GM12878 (cell line): ENCODE measurements around the gene SLFN11. TPM values are rescaled to one million over a fixed set of nuclear protein-coding genes. Genes with fewer than 3 reads are reported as not detected.

Experiments used
- ATAC-seq: fragments of 200-7000 bp; cut with Tn5 transposase; 3 replicates; pipeline ENCODE4 v1.9.1; 2020; ENCODE audit warnings: mild to moderate bottlenecking, moderate library complexity
- BruUV-seq: library from RNA; stranded (reverse); fragments of 400-500 nt; replicated peaks from 2 replicates; lab custom pipeline; 2021; lab: Mats Ljungman, UMichigan
- CTCF ChIA-PET: fragments of 300-600 bp; sonication (Branson Sonifier 250); formaldehyde crosslinking; extraction: SDS; loops from one replicate; lab custom pipeline; 2021; ENCODE audit warnings: inconsistent platforms; lab: Yijun Ruan, JAX
- POLR2A ChIA-PET: fragments of 350-600 bp; formaldehyde crosslinking; extraction: SDS; loops from one replicate; lab custom pipeline; 2021; ENCODE audit warnings: inconsistent platforms; lab: Charles Lee
- RAD21 ChIA-PET: fragments of 300-600 bp; sonication (Branson Sonifier 250); formaldehyde crosslinking; loops from one replicate; lab custom pipeline; 2023; ENCODE audit warnings: antibody characterized with exemption; ENCODE audit not compliant: unreplicated experiment; lab: Charles Lee
- SMC1A ChIA-PET: fragments of 300-600 bp; sonication (Branson Sonifier 250); formaldehyde crosslinking; loops from one replicate; lab custom pipeline; 2023; ENCODE audit not compliant: unreplicated experiment, uncharacterized antibody; lab: Charles Lee
- DNase-seq: peaks from one replicate; pipeline ENCODE4 v3.0.0-alpha.2; 2011; ENCODE audit warnings: low read depth, low spot score
- FAIRE-seq: peaks from 3 replicates; lab custom pipeline; 2011; peaks lifted over from hg19 to GRCh38; lab: Jason Lieb, UNC
- H2AFZ ChIP-seq: 2 replicates; pipeline ENCODE4 v1.6.0; 2011; ENCODE audit warnings: low read depth, low read length, control low read depth; ENCODE audit not compliant: control insufficient read depth
- H3K27ac ChIP-seq: 2 replicates; pipeline ENCODE4 v1.5.1; 2011; ENCODE audit warnings: control low read depth; ENCODE audit not compliant: control insufficient read depth, insufficient read depth
- H3K27me3 ChIP-seq, 2 experiments: replicated peaks in 1 of 2; 2 replicates each; pipeline versions ENCODE4 v1.6.0 to v1.6.1; 2011; ENCODE audit warnings: low read length in 1 of 2; ENCODE audit not compliant: control insufficient read depth in 2 of 2, insufficient read depth in 2 of 2
- H3K36me3 ChIP-seq, 2 experiments: 2 replicates each; pipeline ENCODE4 v1.5.1; 2011; ENCODE audit warnings: low read length in 1 of 2; ENCODE audit not compliant: control insufficient read depth in 2 of 2, insufficient read depth in 2 of 2
- H3K4me1 ChIP-seq: 2 replicates; pipeline ENCODE4 v1.6.1; 2011; ENCODE audit warnings: mild to moderate bottlenecking, low read length, moderate library complexity, mixed read lengths; ENCODE audit not compliant: control insufficient read depth, insufficient read depth
- H3K4me2 ChIP-seq: 2 replicates; pipeline ENCODE4 v1.6.0; 2011; ENCODE audit warnings: control low read depth; ENCODE audit not compliant: control insufficient read depth, insufficient read depth
- H3K4me3 ChIP-seq: fragments of 200-600 bp; sonication (generic); 2 replicates; pipeline ENCODE4 v1.5.1; 2016
- H3K79me2 ChIP-seq: 2 replicates; pipeline ENCODE4 v1.6.0; 2011; ENCODE audit warnings: low read length; ENCODE audit not compliant: control insufficient read depth, insufficient read depth
- H3K9ac ChIP-seq: 2 replicates; pipeline ENCODE4 v1.8.0; 2011; ENCODE audit warnings: low read length, control low read depth, mixed read lengths; ENCODE audit not compliant: control insufficient read depth, insufficient read depth
- H3K9me3 ChIP-seq: replicated peaks from 3 replicates; pipeline ENCODE4 v1.5.1; 2011; ENCODE audit warnings: mild to moderate bottlenecking, low read length; ENCODE audit not compliant: control insufficient read depth, insufficient read depth
- H4K20me1 ChIP-seq: 2 replicates; pipeline ENCODE4 v1.6.0; 2011; ENCODE audit not compliant: control insufficient read depth, insufficient read depth
- IRF4 ChIP-seq: IDR thresholded peaks from 2 replicates; pipeline ENCODE4 v1.6.1; 2011; ENCODE audit warnings: low read depth, low read length
- MEF2B ChIP-seq: fragments of 450-650 bp; IDR thresholded peaks from 2 replicates; pipeline ENCODE4 v1.6.1; 2018; ENCODE audit warnings: mild to moderate bottlenecking, moderate library complexity; ENCODE audit not compliant: partially characterized antibody, poor library complexity, severe bottlenecking
- SIX5 ChIP-seq: IDR thresholded peaks from 2 replicates; pipeline ENCODE4 v1.6.1; 2011; ENCODE audit warnings: mild to moderate bottlenecking, low read depth, low read length, moderate library complexity; ENCODE audit not compliant: severe bottlenecking
- SKIL ChIP-seq: fragments of 450-650 bp; IDR thresholded peaks from 2 replicates; pipeline ENCODE4 v1.6.1; 2017; ENCODE audit warnings: mild to moderate bottlenecking, low read depth, inconsistent platforms; ENCODE audit not compliant: poor library complexity, severe bottlenecking
- SMAD5 ChIP-seq: IDR thresholded peaks from 2 replicates; pipeline ENCODE4 v1.6.1; 2016; ENCODE audit warnings: antibody characterized with exemption, low read depth
- SMC3 ChIP-seq: IDR thresholded peaks from 2 replicates; pipeline ENCODE4 v1.6.1; 2011; ENCODE audit warnings: low read length, improper control_type of control experiment, borderline replicate concordance
- SPI1 ChIP-seq: IDR thresholded peaks from 2 replicates; pipeline ENCODE4 v1.6.1; 2011; ENCODE audit warnings: low read depth, mild to moderate bottlenecking, low read length, moderate library complexity, borderline replicate concordance; ENCODE audit not compliant: insufficient read depth
- SRF ChIP-seq, 2 experiments: IDR thresholded peaks; 2 replicates each; pipeline ENCODE4 v1.6.1; 2011; ENCODE audit warnings: low read depth in 2 of 2, low read length in 2 of 2, mild to moderate bottlenecking in 1 of 2, moderate library complexity in 1 of 2
- STAT1 ChIP-seq: fragments of 450-650 bp; conservative IDR thresholded peaks from 2 replicates; pipeline ENCODE4 v1.6.1; 2014; ENCODE audit warnings: antibody characterized with exemption, mild to moderate bottlenecking
- ZNF384 ChIP-seq: IDR thresholded peaks from 2 replicates; pipeline ENCODE4 v1.6.1; 2012; ENCODE audit warnings: low read depth, mild to moderate bottlenecking, low read length, improper control_type of control experiment, borderline replicate concordance
- WGBS: methylation state at CpG from one replicate; pipeline ENCODE4 v1.1.6; 2016; ENCODE audit warnings: low lambda C conversion rate; ENCODE audit not compliant: insufficient replicate concordance, insufficient coverage; ENCODE audit errors: missing lambda C conversion rate; 5-methylcytosine and 5-hydroxymethylcytosine counted together
- in situ Hi-C: fragments of 300-500 bp; cut with MboI; formaldehyde crosslinking; loops from 9 replicates; pipeline ENCODE4 v1.14.3; 2018; ENCODE audit warnings: mixed read lengths
- intact Hi-C: fragments of 100-400 bp; cut with micrococcal nuclease; formaldehyde crosslinking; loops from one replicate; pipeline ENCODE4 v1.14.2; 2022; ENCODE audit not compliant: unreplicated experiment
- polyA plus RNA-seq, 11 experiments: library from polyadenylated mRNA; depleted of rRNA in 4 of 11; unstranded in 6 of 11; stranded (reverse) in 5 of 11; fragments of >200 nt; fragmentation: Nextera tagmentation in 4 of 11; fragmentation: Illumina TruSeq in 1 of 11; extraction: Ambion mirVana in 4 of 11; extraction: Trizol in 1 of 11; gene quantifications; 1 replicate in 1 of 11; 2 replicates in 10 of 11; pipeline versions ENCODE4 v1.2.1 to v1.2.3, GENCODE V29; 2011 to 2016; ENCODE audit warnings: inconsistent platforms in 2 of 11, missing spikeins in 2 of 11, low read depth in 1 of 11
- total RNA-seq, 4 experiments: library from RNA; depleted of rRNA in 3 of 4; stranded (reverse); fragments of >200 nt in 3 of 4; fragmentation: Illumina TruSeq in 1 of 4; extraction: Trizol in 1 of 4; gene quantifications; 2 replicates each; pipeline versions ENCODE4 v1.2.1 to v1.2.3, GENCODE V29; 2013 to 2021

Gene SLFN11
- total and polyA plus RNA-seq, 10 of the 15 experiments (the other 5 are each of a cell fraction or from before 2014, with no cell fraction given) = 2.1 to 38.9 (median 30.6) TPM

GRCh38 chr17:35361027-35361426, 12.4 kb downstream of the SLFN11 start:
- WGBS = 94% methylated on average over 1 of the region's 1 CpG

More at GRCh38 chr17:35361027-35361426, 12.4 kb downstream of the SLFN11 start:
- ChIA-PET CTCF (interaction anchor here (0.7 to 1.6 kb wide), 4 partner anchors 12 to 175 kb away, joined by 3 to 5 read pairs (median 4); partner anchors contain the start of gene SLFN11), SMC1A (interaction anchor here (1.8 kb wide), 1 partner anchor 88 kb away, joined by 5 read pairs; the partner anchor contains the start of gene SLFN13), POLR2A (interaction anchor here (1.0 kb wide), 1 partner anchor 14 kb away, joined by 6 read pairs; no protein-coding TSS in a partner anchor), RAD21 (no interaction called here)
- Histone ChIP-seq H2AFZ (no peak overlapping the region), H3K79me2 (no peaks in the 10 kb centered on the region), H3K4me2 (no peak overlapping the region), H3K27ac (no peak overlapping the region), H3K9me3 (no peaks in the 10 kb centered on the region), H3K4me1 (no peaks in the 10 kb centered on the region), H3K9ac (no peak overlapping the region), H3K36me3 (no peaks in the 10 kb centered on the region; a peak in 1 of 4 replicates), H3K27me3 (no peaks in the 10 kb centered on the region), H3K4me3 (no peak overlapping the region), H4K20me1 (no peaks in the 10 kb centered on the region)
- in situ Hi-C loops (no loop called here), intact Hi-C loops (no loop called here)
- ATAC-seq (no peak), DNase-seq (no peak), FAIRE-seq (no peak)
- no TSS peak for BruUV-seq
- TF ChIP-seq ZNF384 (no peak), SIX5 (no peak), MEF2B (no peak), STAT1 (no peak), SMAD5 (no peak), SRF (IDR thresholded peaks at IDR 0.05; ENCODE audit: low read depth in 2 of 2, low read length in 2 of 2) (no peak), IRF4 (no peak), SPI1 (no peak), SKIL (no peak), SMC3 (no peak)
